HepG2 (cell line): ENCODE data around the gene CBLN3. TPM values are rescaled to one million over a fixed set of nuclear protein-coding genes. Genes with fewer than 3 reads are reported as not detected.

Source experiments
- ATAC-seq: fragments of 200-7000 bp; cut with Tn5 transposase; 3 replicates; pipeline ENCODE4 v1.9.1; 2020; ENCODE audit warnings: mild to moderate bottlenecking, moderate library complexity
- BruUV-seq: library from RNA; stranded (reverse); fragments of 400-500 nt; replicated peaks from 2 replicates; lab custom pipeline; 2021; lab: Mats Ljungman, UMichigan
- CTCF ChIA-PET: fragments of 300-600 bp; formaldehyde crosslinking; extraction: SDS; loops from one replicate; lab custom pipeline; 2021; ENCODE audit warnings: low total read pairs, inconsistent platforms, low intra/inter-chr PET ratio; lab: Yijun Ruan, JAX
- POLR2A ChIA-PET: fragments of 350-600 bp; sonication (Branson Sonifier 250); formaldehyde crosslinking; loops from one replicate; lab custom pipeline; 2020; ENCODE audit warnings: antibody characterized with exemption, inconsistent platforms; lab: Yijun Ruan, JAX
- DNase-seq: peaks from one replicate; pipeline ENCODE4 v3.0.0-alpha.2; 2015; ENCODE audit warnings: low spot score
- FAIRE-seq: peaks from 3 replicates; lab custom pipeline; 2011; peaks lifted over from hg19 to GRCh38; lab: Jason Lieb, UNC
- H2AFZ ChIP-seq: one replicate; pipeline ENCODE4 v1.6.1; 2011; ENCODE audit warnings: low read length, inconsistent platforms
- H3K27ac ChIP-seq: fragments of 300-600 bp; 3 replicates; pipeline ENCODE4 v1.8.0; 2011; ENCODE audit warnings: mixed run types, mild to moderate bottlenecking, mixed read lengths, low read length, inconsistent platforms; ENCODE audit not compliant: insufficient read depth; ENCODE audit errors: extremely low read length
- H3K27me3 ChIP-seq, 2 experiments: fragments of 200-600 bp in 1 of 2; 2 replicates in 1 of 2; 3 replicates in 1 of 2; pipeline versions ENCODE4 v1.6.0 to v1.8.0; 2011; ENCODE audit warnings: low read length in 2 of 2, mild to moderate bottlenecking in 2 of 2, moderate library complexity in 2 of 2, inconsistent platforms in 1 of 2; ENCODE audit not compliant: insufficient read depth in 2 of 2, control insufficient read depth in 1 of 2
- H3K36me3 ChIP-seq, 2 experiments: fragments of 200-600 bp in 1 of 2; replicated peaks in 1 of 2; 2 replicates in 1 of 2; 3 replicates in 1 of 2; pipeline versions ENCODE4 v1.5.1 to v1.8.0; 2011; ENCODE audit warnings: low read length in 2 of 2, inconsistent platforms in 1 of 2; ENCODE audit not compliant: insufficient read depth in 2 of 2, control insufficient read depth in 1 of 2
- H3K4me1 ChIP-seq: 2 replicates; pipeline ENCODE4 v1.5.1; 2012; ENCODE audit warnings: low read length, inconsistent platforms; ENCODE audit not compliant: insufficient read depth
- H3K4me2 ChIP-seq: 2 replicates; pipeline ENCODE4 v1.6.0; 2011; ENCODE audit warnings: low read depth, low read length, inconsistent platforms
- H3K4me3 ChIP-seq, 3 experiments: fragments of 200-600 bp in 1 of 3; sonication (generic), shearing (Covaris generic) in 1 of 3; replicated peaks in 1 of 3; 2 replicates each; pipeline ENCODE4 v1.5.1; 2011 to 2016; ENCODE audit warnings: low read length in 3 of 3, inconsistent platforms in 2 of 3, low read depth in 2 of 3, mild to moderate bottlenecking in 2 of 3, control low read depth in 1 of 3, mixed read lengths in 1 of 3; ENCODE audit not compliant: insufficient read depth in 1 of 3
- H3K79me2 ChIP-seq: one replicate; pipeline ENCODE4 v1.6.1; 2011; ENCODE audit warnings: low read length, inconsistent platforms; ENCODE audit not compliant: insufficient read depth
- H3K9ac ChIP-seq: 2 replicates; pipeline ENCODE4 v1.6.0; 2011; ENCODE audit warnings: mild to moderate bottlenecking, low read depth, low read length, inconsistent platforms; ENCODE audit not compliant: insufficient read depth
- H3K9me3 ChIP-seq: 2 replicates; pipeline ENCODE4 v1.5.1; 2012; ENCODE audit warnings: mild to moderate bottlenecking, low read length
- H4K20me1 ChIP-seq: 2 replicates; pipeline ENCODE4 v1.6.0; 2011; ENCODE audit warnings: inconsistent platforms, mild to moderate bottlenecking, low read length, moderate library complexity; ENCODE audit not compliant: insufficient read depth
- GTF3A ChIP-seq: sonication (generic); formaldehyde crosslinking; conservative IDR thresholded peaks from 2 replicates; pipeline ENCODE4 v1.4.0; 2020; ENCODE audit warnings: mild to moderate bottlenecking, missing genetic modification reagents
- KDM6A ChIP-seq: IDR thresholded peaks from 2 replicates; pipeline ENCODE4 v1.6.1; 2016; ENCODE audit warnings: low read depth
- NFYB ChIP-seq: sonication (generic); formaldehyde crosslinking; IDR thresholded peaks from 2 replicates; pipeline ENCODE4 v1.4.0; 2020; ENCODE audit warnings: missing genetic modification reagents
- NFYC ChIP-seq: IDR thresholded peaks from 2 replicates; pipeline ENCODE4 v1.6.1; 2016; ENCODE audit warnings: missing genetic modification reagents, missing compliant biosample characterization
- PAX8 ChIP-seq: sonication (generic); formaldehyde crosslinking; IDR thresholded peaks from 2 replicates; pipeline ENCODE4 v1.8.0; 2022; ENCODE audit warnings: mild to moderate bottlenecking, missing genetic modification reagents, borderline replicate concordance
- PHB2 ChIP-seq: fragments of 450-650 bp; IDR thresholded peaks from 2 replicates; pipeline ENCODE4 v1.6.1; 2018; ENCODE audit not compliant: partially characterized antibody
- TBX3 ChIP-seq: fragments of 450-650 bp; IDR thresholded peaks from 2 replicates; pipeline ENCODE4 v1.6.1; 2017; ENCODE audit warnings: antibody characterized with exemption, mild to moderate bottlenecking, inconsistent platforms, borderline replicate concordance
- TCF12 ChIP-seq, 2 experiments: fragments of 450-650 bp in 1 of 2; sonication (generic) in 1 of 2; formaldehyde crosslinking in 1 of 2; IDR thresholded peaks; 2 replicates each; pipeline versions ENCODE4 v1.6.1 to v1.8.0; 2017 to 2022; ENCODE audit warnings: antibody characterized with exemption in 1 of 2, mild to moderate bottlenecking in 1 of 2, missing genetic modification reagents in 1 of 2, moderate library complexity in 1 of 2
- ZNF484 ChIP-seq: sonication (generic); formaldehyde crosslinking; IDR thresholded peaks from 2 replicates; pipeline ENCODE4 v1.5.1; 2020; ENCODE audit warnings: mild to moderate bottlenecking, low read depth, missing genetic modification reagents, borderline replicate concordance
- ZSCAN9 ChIP-seq: IDR thresholded peaks from 2 replicates; pipeline ENCODE4 v1.6.1; 2016; ENCODE audit warnings: borderline replicate concordance
- WGBS: methylation state at CpG from one replicate; pipeline ENCODE4 v1.1.6; 2017; ENCODE audit warnings: low lambda C conversion rate; 5-methylcytosine and 5-hydroxymethylcytosine counted together
- in situ Hi-C: cut with HindIII; loops from 2 replicates; pipeline ENCODE4 v1.10.0; 2017; ENCODE audit warnings: low pct_unique_long_range_greater_than_20kb; ENCODE audit not compliant: extremely low pct_ligation_motif_present
- intact Hi-C: fragments of 100-400 bp; cut with micrococcal nuclease; formaldehyde crosslinking; loops from one replicate; pipeline ENCODE4 v1.10.0; 2022; ENCODE audit not compliant: unreplicated experiment
- polyA plus RNA-seq, 8 experiments: library from polyadenylated mRNA; depleted of rRNA in 3 of 8; stranded (reverse) in 7 of 8; unstranded in 1 of 8; fragments of >200 nt; fragmentation: Illumina TruSeq in 4 of 8; extraction: Trizol in 4 of 8; gene quantifications; 2 replicates each; pipeline versions ENCODE4 v1.2.1 to v1.2.3, GENCODE V29; 2011 to 2016; ENCODE audit warnings: low read depth in 4 of 8, missing spikeins in 1 of 8, mixed read lengths in 1 of 8; ENCODE audit not compliant: insufficient read depth in 1 of 8
- total RNA-seq, 5 experiments: library from RNA; depleted of rRNA; stranded (reverse); fragments of >200 nt; fragmentation: Illumina TruSeq; extraction: Trizol; gene quantifications; 2 replicates each; pipeline ENCODE4 v1.2.3, GENCODE V29; 2016; ENCODE audit warnings: low read depth in 1 of 5

CBLN3 gene
- total and polyA plus RNA-seq, 2 of the 13 experiments (the other 11 are each of a cell fraction or from before 2014, with no cell fraction given): 0.66 to 0.98 TPM

DNA sequence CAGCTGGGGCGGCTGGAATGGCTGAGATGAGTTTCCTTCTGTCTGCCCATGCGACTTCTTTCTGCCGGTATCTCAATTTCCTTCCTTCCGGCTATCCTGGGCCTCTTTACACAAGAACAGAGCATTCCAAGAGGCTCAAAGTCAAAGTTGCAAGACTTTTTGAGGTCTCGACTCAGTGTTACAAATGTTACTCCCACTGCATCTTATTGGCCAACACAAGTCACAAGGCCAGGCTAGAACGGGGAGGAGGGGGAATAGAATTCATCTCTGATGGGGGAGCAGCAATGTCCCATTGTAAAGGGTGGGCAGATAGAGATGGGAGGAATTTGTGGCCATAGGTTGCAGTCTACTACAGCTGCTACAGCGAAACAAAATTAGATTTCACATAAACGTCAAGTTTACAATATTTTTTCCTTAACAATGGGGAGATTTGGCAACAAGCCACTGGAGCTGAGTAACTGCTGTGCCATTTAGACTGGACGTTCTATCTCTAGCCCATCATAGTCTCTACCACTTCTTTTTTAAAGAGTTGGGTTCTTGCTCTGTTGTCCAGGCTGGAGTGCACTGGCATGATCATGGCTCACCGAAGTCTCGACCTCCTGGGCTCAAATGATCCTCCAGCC is 40.1 kb downstream of the CBLN3 start:
- no TSS peak for BruUV-seq
- ATAC-seq (no peak), DNase-seq (no peak), FAIRE-seq (no peak)
- in situ Hi-C loops (no loop called here), intact Hi-C loops (no loop called here)
- no peak overlapping the region for H2AFZ ChIP-seq
- 30% methylated on average over 11 of the region's 11 CpGs for WGBS
- H3K4me3 ChIP-seq: no peak overlapping the region
- no peaks in the 10 kb centered on the region for H3K36me3 ChIP-seq
- H3K9ac ChIP-seq: no peak overlapping the region
- TF ChIP-seq PHB2: no peak
- no peak for TF ChIP-seq TCF12 (IDR thresholded peaks at IDR 0.05)
- 0 out of 2 replicates have a peak, but pooled peaks have one; percentile 26 for TF ChIP-seq TCF12 (CRISPR knock-in tag; IDR thresholded peaks at IDR 0.05)
- no peak for TF ChIP-seq ZNF484
- TF ChIP-seq NFYB (CRISPR knock-in tag): peak; percentile 61
- peak; percentile 42; the same call in 1 of the 2 replicates for TF ChIP-seq NFYC
- no peak for TF ChIP-seq KDM6A (CRISPR knock-in tag)
- no peak overlapping the region for H3K27ac ChIP-seq
- H3K79me2 ChIP-seq: no peaks in the 10 kb centered on the region
- H3K9me3 ChIP-seq: no peaks in the 10 kb centered on the region
- CTCF ChIA-PET: no interaction called here
- no peak overlapping the region for H3K4me2 ChIP-seq
- H4K20me1 ChIP-seq: no peaks in the 10 kb centered on the region
- peaks cover 44% of the 10 kb centered on the region for H3K4me1 ChIP-seq
- POLR2A ChIA-PET: no interaction called here
- peaks cover 4 to 21% of the 10 kb centered on the region in 2 experiments; a peak in 4 of 5 replicates for H3K27me3 ChIP-seq

DNA sequence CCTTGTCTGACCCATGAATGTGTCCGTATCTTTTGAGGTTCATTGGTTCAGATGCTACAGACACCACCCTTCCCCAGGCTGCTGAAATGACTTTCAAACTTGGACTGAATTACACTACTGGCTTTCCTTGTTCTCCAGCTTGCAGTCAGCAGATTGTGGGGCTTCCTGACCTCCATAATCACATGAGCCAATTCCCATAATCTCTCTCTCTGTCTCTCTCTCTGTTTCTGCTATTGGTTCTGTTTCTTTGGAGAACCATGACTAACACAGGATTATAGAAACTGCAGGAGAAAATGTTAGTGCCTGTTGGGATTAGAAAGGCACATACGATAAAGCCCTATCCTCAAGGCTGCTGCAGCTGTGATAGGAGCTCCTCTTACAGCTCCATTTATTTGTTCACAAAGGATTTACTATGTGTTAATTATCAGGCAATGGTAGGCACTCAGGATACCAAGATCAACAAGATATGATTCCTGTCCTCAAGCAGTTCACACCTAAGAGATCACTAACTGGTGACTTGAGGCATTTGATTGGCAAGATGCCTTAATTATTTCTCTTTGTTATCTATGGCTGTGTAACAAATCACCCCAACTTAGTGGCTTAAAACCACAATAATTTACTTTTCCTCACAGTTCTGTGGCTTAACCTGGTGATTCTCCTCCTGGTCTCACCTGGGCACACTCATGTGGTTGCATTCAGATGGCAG is 40.8 kb downstream of the CBLN3 start:
- H3K4me1 ChIP-seq: peaks cover 44% of the 10 kb centered on the region
- CTCF ChIA-PET: no interaction called here
- intact Hi-C loops (no loop called here), in situ Hi-C loops (no loop called here)
- H3K27ac ChIP-seq: no peak overlapping the region
- H3K4me3 ChIP-seq: no peak overlapping the region
- DNase-seq: no peak
- no peak overlapping the region for H3K4me2 ChIP-seq
- 2% methylated on average over 2 of the region's 2 CpGs for WGBS
- TF ChIP-seq TBX3: no peak
- TF ChIP-seq GTF3A: no peak
- TF ChIP-seq ZSCAN9 (CRISPR knock-in tag): no peak
- TF ChIP-seq PAX8 (CRISPR knock-in tag): no peak
- BruUV-seq: no TSS peak
- H3K9ac ChIP-seq: no peak overlapping the region
- H2AFZ ChIP-seq: no peak overlapping the region
- POLR2A ChIA-PET: interaction anchor here (1.0 to 1.4 kb wide), 2 partner anchors 39 to 41 kb away, joined by 3 to 8 read pairs; partner anchors contain the start of genes CBLN3 and KHNYN
- H3K27me3 ChIP-seq: peaks cover 4 to 19% of the 10 kb centered on the region in 2 experiments; a peak in 3 of 5 replicates
- FAIRE-seq: no peak
- no peaks in the 10 kb centered on the region for H3K36me3 ChIP-seq
- ATAC-seq: no peak
- no peaks in the 10 kb centered on the region for H3K79me2 ChIP-seq
- H3K9me3 ChIP-seq: no peaks in the 10 kb centered on the region
- H4K20me1 ChIP-seq: no peaks in the 10 kb centered on the region
